Activated CD8-positive, alpha-beta memory T cell treated with anti-CD3 and anti-CD28 coated beads for 36 hours (primary cell): Measurements from ENCODE around the gene HLA-E. TPM values are rescaled to one million over a fixed set of nuclear protein-coding genes. Genes with fewer than 3 reads are reported as not detected.

Experiments
- CTCF ChIA-PET: fragments of 350-600 bp; sonication (Branson Sonifier 250); formaldehyde crosslinking; loops from one replicate; lab custom pipeline; 2021; ENCODE audit warnings: antibody characterized with exemption; lab: Charles Lee
- POLR2A ChIA-PET: fragments of 350-600 bp; sonication (Branson Sonifier 250); formaldehyde crosslinking; loops from one replicate; lab custom pipeline; 2021; ENCODE audit warnings: antibody characterized with exemption; lab: Charles Lee
- total RNA-seq, 2 experiments: library from RNA; stranded (reverse); gene quantifications; one replicate each; pipeline ENCODE4 v1.2.3, GENCODE V29; 2021

The HLA-E gene
- total RNA-seq: 100 to 1,000 TPM; 349 to 357 TPM

GRCh38 chr6:30489081-30490025, at the start of gene HLA-E:
TSS of gene HLA-E (plus strand) at chr6:30489509. CDS start at chr6:30489532, 23 bp downstream.
- ChIA-PET POLR2A (interaction anchor here (0.6 to 2.0 kb wide), 3 partner anchors 68 to 157 kb away, joined by 3 to 10 read pairs (median 6); partner anchors contain the start of genes GNL1 and PRR3), CTCF (interaction anchor here (6.3 to 7.9 kb wide), 2 partner anchors 41 to 55 kb away, joined by 81 to 84 read pairs; no protein-coding TSS in a partner anchor)

GRCh38 chr6:30441171-30441570, 48.1 kb upstream of the HLA-E start:
- POLR2A ChIA-PET: no interaction called here
- CTCF ChIA-PET: interaction anchor here (2.0 kb wide), 1 partner anchor 12 kb away, joined by 10 read pairs; no protein-coding TSS in a partner anchor

- CTCF ChIA-PET: no interaction called here
- POLR2A ChIA-PET: no interaction called here
Observed at GRCh38 chr6:30443657-30444450, 45.5 kb upstream of the HLA-E start.

- ChIA-PET CTCF (no interaction called here), POLR2A (no interaction called here)
Observed at GRCh38 chr6:30444451-30444742, 44.9 kb upstream of the HLA-E start.

GRCh38 chr6:30446259-30446658, 43.0 kb upstream of the HLA-E start:
- POLR2A ChIA-PET: no interaction called here
- CTCF ChIA-PET: no interaction called here

GRCh38 chr6:30447237-30447636, 42.1 kb upstream of the HLA-E start:
- CTCF ChIA-PET: no interaction called here

GRCh38 chr6:30450548-30450908, 38.8 kb upstream of the HLA-E start:
- ChIA-PET CTCF (interaction anchor here (0.8 to 4.2 kb wide), 4 partner anchors 8 to 39 kb away, joined by 3 to 50 read pairs (median 4); no protein-coding TSS in a partner anchor), POLR2A (no interaction called here)

More at GRCh38 chr6:30447237-30447636, 42.1 kb upstream of the HLA-E start:
- POLR2A ChIA-PET: no interaction called here

- POLR2A ChIA-PET: no interaction called here
Observed at GRCh38 chr6:30450909-30451841, 38.1 kb upstream of the HLA-E start.

GRCh38 chr6:30452736-30453507, 36.4 kb upstream of the HLA-E start:
- POLR2A ChIA-PET: interaction anchor here (1.0 kb wide), 1 partner anchor 103 kb away, joined by 3 read pairs; no protein-coding TSS in a partner anchor
- CTCF ChIA-PET: interaction anchor here (0.6 to 4.2 kb wide), 23 partner anchors 11 to 194 kb away, joined by 3 to 50 read pairs (median 3); partner anchors contain the start of gene ABCF1

More at GRCh38 chr6:30450909-30451841, 38.1 kb upstream of the HLA-E start:
- CTCF ChIA-PET: interaction anchor here (0.8 to 4.2 kb wide), 6 partner anchors 9 to 91 kb away, joined by 3 to 50 read pairs (median 4); no protein-coding TSS in a partner anchor

- CTCF ChIA-PET: interaction anchor here (0.6 to 4.2 kb wide), 22 partner anchors 12 to 195 kb away, joined by 3 to 50 read pairs (median 3); partner anchors contain the start of gene ABCF1
Observed at GRCh38 chr6:30453508-30454116, 35.7 kb upstream of the HLA-E start.

GRCh38 chr6:30459145-30459544, 30.2 kb upstream of the HLA-E start:
- ChIA-PET CTCF (no interaction called here), POLR2A (no interaction called here)

More at GRCh38 chr6:30453508-30454116, 35.7 kb upstream of the HLA-E start:
- POLR2A ChIA-PET: interaction anchor here (1.0 kb wide), 1 partner anchor 102 kb away, joined by 3 read pairs; no protein-coding TSS in a partner anchor

- ChIA-PET CTCF (no interaction called here), POLR2A (no interaction called here)
Observed at GRCh38 chr6:30461055-30461454, 28.3 kb upstream of the HLA-E start.

GRCh38 chr6:30462482-30462881, 26.8 kb upstream of the HLA-E start:
- CTCF ChIA-PET: interaction anchor here (6.1 kb wide), 1 partner anchor 10 kb away, joined by 50 read pairs; no protein-coding TSS in a partner anchor
- POLR2A ChIA-PET: no interaction called here

- ChIA-PET POLR2A (no interaction called here), CTCF (interaction anchor here (6.1 kb wide), 1 partner anchor 11 kb away, joined by 50 read pairs; no protein-coding TSS in a partner anchor)
Observed at GRCh38 chr6:30463242-30463641, 26.1 kb upstream of the HLA-E start.

GRCh38 chr6:30463651-30464618, 25.4 kb upstream of the HLA-E start:
- CTCF ChIA-PET: interaction anchor here (0.8 to 6.1 kb wide), 3 partner anchors 12 to 93 kb away, joined by 3 to 50 read pairs (median 4); partner anchors contain the start of gene PRR3
- POLR2A ChIA-PET: no interaction called here
